Stimulated activated CD8-positive, alpha-beta memory T cell treated with anti-CD3 and anti-CD28 coated beads, Interleukin-7, amount 100 ng/mL, for 24 hours (primary cell): Measurements from ENCODE around the gene DMPK.

Experiments
- DNase-seq: peaks from one replicate; pipeline ENCODE4 v3.0.0-alpha.2; 2020; ENCODE audit warnings: low read depth

Gene DMPK

DNA sequence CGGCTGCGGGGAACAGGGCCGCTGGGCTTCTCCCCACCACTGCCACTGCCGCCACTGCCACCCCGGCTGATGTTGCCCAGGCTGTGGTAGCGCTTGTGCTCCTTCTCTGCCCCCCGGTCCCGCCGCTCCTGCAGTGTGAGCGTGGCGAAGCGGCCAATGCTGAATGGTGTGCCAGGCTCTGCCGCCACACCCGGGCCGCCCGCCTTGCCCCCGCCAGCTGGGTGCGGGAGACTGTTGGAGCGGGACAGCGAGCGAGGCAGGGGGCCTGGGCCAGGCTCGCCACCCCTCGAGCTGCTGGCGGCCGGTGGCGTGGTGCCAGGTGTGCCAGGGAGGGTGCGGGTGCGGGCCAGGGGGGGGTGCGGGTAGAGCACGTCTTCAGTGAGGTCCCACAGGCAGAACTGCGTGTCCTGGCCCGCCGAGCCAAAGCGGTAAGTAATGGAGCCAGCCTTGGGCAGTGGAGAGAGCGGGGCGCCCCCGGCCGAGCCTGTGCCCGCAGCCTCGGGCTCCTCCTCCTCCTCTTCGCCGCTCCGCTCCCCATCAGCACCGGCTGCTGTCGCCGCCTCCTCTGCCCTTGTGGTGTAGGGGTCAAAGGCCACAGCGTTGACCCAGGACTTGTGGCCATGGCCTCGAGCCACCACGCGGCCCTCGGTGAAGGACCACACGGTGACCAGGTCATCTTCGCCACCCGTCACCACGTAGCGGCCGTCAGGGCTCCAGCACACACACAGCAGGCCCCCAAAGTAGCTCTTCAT, 3.7 kb upstream of the DMPK start:
- no peak for DNase-seq

DNA sequence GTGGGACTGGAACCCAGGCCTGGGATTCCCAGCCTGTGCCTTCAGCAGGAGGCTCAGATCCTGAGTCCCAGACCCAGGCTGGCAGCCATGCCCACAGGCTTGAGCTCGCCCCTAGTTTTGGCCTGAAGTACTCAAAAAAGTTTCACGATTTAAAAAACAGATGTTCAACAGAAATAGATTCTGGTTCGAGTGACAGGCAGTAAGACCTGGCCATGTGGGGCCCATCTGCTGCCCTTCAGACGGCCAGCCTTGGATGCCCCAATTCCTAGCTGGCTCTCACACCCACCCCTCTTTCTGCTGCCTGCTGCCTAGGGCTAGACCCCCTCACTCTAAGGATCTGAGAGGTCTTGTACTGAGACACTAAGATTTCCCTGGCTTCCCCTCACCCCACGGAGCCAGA, 2.8 kb upstream of the DMPK start:
- no peak for DNase-seq

DNA sequence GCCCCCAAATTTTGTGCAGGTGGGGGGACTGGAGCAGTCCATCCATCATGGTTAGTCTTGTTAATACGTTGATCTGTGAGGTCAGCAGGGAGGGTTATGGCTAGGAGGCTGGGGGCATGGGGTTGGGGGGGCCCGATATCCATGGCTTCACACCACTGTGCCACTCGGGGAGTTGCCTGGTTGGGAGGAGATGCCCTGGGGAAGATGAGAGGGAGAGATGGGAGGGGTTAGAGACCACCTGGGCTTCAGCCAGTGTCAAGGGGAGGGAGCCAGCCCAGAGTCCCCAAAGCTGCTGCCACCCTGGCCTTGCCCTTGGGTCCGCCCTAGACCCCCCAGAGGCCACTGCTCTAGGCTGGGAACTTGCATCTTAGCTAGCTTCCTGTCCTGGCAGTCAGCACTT, 1.8 kb upstream of the DMPK start:
- no peak for DNase-seq

DNA sequence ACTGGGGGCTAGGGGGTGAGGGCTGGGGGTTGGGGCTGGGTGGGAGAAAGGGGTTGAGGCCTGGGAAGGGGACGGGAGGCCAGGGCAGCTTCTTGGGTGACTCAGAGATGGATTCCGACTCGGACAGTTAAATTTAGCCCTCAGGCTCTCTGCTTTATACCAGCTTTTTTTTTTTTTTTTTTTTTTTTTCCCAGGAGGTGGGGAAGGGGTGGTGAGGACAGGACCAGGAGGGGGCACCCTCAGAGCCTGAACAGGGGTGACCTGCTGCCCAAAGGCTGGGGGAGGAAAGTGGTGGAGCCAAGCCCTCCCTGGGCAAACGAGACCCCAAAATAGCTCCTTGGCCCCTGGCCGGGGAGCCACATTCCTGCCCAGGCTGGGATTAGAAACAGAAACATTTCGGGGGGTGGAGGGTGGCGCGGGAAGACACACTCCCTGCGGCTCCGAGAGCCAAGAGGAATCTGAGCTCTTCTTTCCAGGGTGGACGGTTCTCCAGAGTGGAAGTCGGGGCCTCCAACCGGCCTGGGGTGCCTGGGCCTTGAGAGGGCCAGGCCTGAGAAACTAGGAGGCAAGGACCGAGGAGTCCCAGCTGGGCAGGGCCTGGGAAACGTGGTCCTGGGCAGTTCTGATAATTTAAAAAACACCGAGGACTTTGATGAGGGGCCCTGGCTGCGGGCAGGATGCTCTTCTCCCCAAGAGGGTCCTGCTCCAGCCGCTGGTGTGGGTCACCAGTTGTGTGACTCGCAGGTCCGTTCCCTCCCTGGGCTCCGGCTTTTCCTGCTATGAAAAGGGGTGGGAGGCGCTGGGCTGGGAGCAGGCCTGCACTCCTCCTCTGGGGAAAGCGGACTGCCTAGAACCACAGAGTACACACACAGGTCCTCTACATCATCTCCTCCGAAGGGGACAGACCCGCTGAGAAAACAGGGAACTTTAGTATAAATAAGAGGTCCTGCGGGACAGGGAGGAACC, 813 bp upstream of the DMPK start:
- no peak for DNase-seq

DNA sequence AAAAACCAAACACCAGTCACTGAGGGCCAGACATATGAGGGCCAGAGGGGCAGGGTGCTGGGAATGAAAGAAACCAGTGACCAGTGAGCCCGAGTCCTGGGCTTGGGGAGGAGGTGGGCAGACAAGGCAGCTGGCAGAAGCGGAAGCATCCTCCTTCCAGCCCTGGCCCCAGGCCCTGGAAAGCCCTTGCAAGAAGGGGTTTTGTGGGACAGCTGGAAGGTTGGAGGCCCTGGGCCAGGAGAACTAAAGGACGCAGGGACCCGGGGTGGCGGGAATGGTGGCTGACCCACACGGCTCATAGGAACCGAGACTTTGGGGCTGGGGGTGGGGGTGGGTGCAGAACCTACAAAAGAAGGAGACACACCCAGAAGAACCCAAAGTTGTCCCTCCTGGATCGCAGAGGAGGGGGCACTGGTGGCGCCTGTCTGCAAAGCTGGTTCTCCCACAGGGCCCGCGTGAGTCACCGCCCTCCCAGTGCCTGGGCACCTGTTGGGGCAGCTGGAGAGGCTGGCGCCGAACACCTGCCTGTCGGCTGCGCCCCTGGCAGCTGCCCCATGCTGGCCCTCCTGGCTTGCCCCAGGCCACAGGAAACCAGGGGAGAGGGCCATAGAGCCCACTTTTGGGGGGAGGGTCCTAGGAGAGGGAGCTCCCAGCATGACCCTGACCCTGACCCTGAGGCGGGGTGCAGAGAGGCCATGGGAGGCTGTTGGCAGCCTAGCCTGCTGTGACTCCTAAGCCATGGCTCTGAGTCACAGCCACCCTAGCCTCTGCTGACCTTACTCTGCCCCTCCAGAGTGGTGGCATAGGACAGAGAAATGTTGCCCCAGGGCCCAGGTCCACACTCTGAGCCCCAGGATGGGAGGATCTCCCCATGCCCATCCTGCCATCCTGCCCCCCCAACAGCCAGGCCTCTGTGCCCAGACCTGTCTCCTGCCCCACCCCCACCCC, 802 bp downstream of the DMPK start:
- no peak for DNase-seq

DNA sequence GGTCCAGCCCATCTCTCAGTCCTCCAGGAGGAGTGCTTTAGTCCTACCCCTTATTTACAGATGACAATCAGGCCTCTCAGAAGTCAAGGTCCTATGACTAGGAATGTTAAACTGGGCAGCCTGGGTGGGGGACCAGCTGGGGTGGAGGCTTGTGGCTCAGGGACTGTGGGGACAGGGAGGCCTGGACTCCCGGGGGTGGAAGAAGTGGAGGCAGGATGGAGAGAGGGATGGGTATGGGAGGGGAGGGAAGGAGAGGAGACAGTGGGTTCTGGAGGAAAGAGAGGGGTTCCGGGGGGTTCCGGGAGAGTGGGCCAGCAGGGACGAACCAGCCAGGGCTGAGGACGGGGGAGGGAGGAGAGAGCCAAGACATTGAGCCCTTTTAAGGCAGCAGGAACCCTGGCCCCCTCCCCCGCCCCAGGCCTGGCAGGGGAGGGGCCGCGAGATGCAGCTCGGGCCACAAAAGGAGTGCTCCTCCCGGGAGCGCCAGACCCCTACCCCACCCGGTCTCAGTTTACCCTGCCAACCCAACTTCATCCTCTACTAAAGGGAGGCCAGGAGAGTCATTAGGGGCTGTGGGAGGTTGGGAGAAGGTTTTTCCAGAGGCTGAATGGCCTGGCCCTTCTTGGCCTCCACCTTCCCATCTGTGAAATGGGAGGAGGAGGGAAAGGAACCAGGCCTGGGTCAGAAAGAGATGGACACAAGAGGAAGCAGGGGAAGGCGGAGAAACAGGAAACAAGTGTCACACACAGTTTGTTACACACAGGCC, 1.7 kb downstream of the DMPK start:
- DNase-seq, result no peak

DNA sequence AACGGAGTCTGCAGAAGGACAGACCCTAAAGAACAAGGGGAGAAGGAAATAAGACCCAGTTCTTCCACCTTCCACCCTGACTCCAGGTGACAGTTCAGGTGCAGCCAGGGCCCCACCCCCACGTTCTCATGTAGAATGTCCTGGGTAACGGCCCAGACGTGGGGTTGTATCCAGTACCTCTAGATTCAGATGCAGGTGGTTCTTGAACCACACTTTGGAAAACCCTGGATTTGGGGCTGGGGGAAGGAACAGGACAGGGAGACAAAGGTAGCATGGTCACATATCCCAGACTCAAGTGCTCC, 2.2 kb downstream of the DMPK start:
- DNase-seq, result no peak

DNA sequence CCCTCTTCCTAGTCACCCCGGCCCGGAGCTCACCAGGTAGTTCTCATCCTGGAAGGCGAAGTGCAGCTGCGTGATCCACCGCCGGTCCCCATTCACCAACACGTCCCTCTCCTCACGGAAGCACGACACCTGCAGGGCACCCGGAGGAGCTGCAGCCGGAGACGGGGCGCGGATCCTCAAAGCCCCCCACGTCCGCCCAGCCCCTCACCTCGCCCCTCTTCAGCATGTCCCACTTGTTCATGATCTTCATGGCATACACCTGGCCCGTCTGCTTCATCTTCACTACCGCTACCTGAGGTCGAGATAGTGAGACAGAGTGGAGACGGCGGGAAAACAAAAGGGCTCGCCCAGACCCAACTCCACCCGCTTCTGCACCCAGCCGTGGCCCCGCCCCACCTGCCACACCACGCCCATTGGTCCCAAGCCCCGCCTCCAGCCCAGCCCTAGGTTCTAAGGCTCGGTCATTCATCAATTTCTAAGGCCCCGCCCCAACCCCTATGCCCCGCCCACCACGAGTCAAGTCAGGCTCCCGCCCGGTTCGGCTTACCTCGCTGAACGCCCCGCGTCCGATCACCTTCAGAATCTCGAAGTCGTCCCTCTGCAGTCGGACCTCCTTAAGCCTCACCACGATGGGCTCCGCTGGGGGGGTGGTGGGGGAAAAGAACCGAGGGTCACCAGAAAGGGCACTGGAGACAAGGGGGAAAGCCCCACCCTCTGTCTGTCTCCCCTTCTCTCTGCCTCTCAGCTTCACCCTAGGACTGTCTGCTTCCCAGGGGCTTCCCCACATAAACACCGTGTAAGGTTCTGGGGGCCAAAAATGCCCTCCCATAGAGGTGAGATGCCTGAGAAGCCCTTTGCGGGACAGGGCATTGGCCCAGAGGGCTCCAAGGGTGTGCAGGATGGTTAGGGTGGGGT, 2.8 kb downstream of the DMPK start:
- DNase-seq, result peak; percentile 82

DNA sequence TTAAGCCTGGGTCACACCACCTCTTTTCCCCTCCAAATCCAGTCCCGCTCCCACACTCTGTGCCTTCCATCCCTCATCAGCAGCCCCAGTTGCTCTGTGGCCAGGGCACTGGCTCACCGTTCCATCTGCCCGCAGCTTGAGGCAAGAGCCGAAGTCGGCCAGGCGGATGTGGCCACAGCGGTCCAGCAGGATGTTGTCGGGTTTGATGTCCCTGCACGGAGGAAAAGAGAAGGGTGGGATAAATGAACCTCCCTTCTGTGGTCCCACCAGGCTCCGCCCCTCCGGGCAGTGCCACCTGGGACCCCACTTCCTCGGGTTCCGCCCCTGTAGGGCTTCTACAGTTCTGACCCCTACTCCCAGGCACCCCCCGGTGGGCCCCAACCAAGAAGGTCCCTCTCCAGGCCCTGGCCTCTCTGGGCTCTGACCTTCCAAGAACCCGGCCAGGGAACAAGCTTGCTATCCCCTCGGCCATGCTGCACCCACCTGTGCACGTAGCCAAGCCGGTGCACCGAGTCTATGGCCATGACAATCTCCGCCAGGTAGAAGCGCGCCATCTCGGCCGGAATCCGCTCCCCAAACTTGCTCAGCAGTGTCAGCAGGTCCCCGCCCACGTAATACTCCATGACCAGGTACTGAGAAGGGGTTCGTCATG, 4.2 kb downstream of the DMPK start:
- no peak for DNase-seq

DNA sequence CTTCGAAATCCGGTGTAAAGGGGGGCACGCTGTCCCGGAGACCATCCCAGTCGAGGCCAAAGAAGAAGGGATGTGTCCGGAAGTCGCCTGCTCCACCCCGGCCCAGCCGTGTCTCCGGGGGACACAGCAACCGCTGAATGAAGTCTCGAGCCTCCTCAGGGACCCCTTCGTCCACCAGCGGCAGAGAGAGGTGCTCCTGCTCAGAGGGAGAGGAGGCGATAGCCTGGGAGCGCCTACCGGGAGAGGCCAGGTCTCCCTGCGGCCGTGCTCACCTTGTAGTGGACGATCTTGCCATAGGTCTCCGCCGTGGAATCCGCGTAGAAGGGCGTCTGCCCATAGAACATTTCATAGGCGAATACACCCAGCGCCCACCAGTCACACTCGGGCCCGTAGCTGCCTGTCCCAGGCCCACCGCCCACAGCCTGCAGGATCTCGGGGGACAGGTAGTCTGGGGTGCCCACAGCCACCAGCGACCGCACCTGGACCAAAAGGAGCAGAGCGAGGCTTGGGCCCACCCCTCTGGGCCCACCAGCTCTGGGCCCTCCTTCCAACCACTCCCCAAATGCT, 4.8 kb downstream of the DMPK start:
- no peak for DNase-seq

DNA sequence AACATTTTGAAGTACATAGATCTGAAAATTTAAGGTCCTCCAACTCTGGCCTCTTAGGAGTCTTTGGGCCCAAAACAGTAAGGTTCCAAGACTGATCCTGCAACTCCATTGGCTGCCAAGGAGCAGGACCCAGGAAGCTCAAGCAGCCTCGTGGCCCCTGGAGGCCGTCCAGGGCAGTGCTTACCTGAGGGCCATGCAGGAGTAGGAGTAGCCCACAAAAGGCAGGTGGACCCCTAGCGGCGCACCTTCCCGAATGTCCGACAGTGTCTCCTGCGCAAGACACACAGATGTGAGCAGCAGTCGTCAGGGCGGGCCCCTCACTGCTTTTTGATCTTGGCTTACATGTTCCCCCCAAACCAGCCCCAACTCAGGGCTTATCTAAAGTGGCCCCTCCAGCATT, 7.5 kb downstream of the DMPK start:
- no peak for DNase-seq

DNA sequence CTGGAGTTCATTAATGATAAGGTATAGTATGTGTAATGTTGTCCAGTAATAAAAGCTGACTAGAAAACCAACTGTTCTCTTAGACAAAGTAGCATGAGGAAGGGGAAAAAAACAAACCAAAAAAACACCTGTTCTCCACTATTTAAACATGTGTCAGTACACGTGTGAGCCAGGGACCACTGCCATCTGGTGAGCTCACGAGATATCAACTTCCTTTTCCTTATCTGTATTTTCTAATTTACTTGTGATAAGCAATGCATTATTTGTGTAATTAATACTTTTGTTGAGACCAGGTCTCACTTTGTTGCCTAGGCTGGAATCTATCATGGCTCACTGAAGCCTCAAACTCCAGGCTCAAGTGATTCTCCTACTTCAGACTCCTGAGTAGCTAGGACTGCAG, 8.9 kb downstream of the DMPK start:
- no peak for DNase-seq

DNA sequence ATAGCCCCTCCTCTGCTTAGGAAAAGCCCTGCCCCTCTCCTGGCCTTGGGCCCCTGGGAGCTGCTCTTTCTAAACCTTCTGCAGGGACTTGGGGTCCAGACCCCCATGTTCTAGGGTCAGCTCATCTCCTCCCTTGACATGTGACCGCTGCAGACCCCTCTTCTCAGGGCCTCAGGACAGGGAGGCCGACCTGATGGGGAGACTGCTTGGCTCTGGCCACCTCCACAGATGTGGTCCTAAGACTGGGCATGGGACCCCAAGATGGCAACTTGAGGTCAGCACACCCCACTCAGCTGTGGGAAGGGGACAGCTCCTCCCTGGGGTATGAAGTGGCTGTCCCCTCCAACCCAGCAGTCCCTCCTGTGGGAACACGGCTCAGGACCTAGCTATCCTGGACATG, 9.4 kb downstream of the DMPK start:
- DNase-seq, result no peak

DNA sequence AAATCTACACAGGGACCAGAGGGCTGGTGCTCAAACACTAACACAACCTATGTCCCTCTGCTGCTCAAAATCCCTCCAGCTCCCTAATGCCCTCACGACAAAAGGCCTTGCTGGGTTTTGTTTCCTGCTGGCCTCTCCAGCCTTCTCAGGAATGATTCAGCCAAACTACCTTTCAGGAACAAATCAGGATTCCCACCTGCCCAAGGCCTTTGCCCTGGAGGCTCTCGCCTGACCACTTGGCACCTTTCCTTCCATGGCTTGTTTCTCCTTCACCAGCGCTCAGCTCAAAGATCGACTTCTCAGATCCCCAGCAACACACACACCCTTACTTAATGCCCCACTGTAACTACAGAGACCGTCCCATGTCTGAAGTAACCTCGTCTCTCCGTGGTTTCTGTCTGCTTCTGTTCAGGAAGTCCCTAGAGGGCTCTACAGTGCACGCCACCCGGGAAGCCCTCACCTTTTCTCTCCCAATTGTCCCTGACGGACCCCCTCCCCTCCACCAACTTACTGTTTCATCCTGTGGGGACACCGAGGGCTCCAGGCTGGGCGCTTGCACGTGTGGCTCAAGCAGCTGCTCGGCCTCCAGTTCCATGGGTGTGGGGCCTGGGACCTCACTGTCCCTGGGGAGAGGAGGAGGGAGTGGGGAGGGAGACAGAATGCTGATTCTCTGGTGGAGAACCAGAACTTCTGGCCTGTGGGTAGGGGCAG, 10.0 kb downstream of the DMPK start:
- no peak for DNase-seq

DNA sequence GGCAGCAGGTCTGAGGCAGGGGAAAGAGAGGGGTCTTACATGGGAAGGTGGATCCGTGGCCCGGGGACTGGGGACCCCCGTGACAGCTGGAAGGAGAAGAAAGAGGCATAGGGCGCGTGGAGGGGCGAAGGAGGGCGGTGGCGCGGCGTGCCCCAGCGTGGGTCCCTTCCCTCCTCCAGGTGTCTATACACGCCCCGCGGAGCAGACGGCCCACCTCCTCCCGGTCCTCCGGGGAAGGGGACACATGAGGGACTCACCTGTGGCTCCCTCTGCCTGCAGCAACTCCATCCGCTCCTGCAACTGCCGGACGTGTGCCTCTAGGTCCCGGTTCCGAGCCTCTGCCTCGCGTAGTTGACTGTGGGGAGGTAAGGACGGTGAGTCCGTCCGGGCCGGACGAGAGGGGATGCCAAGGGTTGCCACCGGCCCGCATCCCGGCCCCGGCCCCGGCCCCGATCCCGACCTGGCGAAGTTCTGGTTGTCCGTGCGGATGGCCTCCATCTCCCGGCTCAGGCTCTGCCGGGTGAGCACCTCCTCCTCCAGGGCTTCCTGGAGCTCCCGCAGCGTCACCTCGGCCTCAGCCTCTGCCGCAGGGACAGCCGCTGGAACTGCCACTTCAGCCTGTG, 10.9 kb downstream of the DMPK start:
- DNase-seq, result no peak

DNA sequence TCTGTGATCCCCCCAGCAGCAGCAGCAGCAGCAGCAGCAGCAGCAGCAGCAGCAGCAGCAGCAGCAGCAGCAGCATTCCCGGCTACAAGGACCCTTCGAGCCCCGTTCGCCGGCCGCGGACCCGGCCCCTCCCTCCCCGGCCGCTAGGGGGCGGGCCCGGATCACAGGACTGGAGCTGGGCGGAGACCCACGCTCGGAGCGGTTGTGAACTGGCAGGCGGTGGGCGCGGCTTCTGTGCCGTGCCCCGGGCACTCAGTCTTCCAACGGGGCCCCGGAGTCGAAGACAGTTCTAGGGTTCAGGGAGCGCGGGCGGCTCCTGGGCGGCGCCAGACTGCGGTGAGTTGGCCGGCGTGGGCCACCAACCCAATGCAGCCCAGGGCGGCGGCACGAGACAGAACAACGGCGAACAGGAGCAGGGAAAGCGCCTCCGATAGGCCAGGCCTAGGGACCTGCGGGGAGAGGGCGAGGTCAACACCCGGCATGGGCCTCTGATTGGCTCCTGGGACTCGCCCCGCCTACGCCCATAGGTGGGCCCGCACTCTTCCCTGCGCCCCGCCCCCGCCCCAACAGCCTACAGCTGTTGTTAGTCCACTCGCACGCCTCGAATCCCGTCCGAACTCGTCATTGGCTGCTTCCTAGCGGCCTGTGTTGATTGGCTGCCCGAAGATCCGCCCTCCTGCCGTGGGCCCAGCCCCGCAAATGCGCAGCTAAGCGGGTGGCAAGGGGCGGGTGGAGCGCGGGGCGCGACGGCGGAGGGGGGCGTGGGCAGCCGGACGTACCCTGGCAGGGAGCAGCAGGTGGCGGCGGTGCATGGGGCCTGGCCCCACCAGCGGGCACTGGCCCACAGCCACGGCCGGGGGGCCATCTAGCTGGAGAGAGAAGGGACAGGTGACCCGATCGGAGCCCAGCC, 11.8 kb downstream of the DMPK start:
- peak; percentile 71 for DNase-seq

DNA sequence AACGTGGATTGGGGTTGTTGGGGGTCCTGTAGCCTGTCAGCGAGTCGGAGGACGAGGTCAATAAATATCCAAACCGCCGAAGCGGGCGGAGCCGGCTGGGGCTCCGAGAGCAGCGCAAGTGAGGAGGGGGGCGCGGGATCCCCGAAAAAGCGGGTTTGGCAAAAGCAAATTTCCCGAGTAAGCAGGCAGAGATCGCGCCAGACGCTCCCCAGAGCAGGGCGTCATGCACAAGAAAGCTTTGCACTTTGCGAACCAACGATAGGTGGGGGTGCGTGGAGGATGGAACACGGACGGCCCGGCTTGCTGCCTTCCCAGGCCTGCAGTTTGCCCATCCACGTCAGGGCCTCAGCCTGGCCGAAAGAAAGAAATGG, 12.5 kb downstream of the DMPK start:
- no peak for DNase-seq
